ENCODE data around the gene HNRNPDL. TPM values are rescaled to one million over a fixed set of nuclear protein-coding genes. Genes with fewer than 3 reads are reported as not detected.

Gene HNRNPDL
- total RNA-seq, 1 experiment from 2014 or later: 346 TPM

DNA sequence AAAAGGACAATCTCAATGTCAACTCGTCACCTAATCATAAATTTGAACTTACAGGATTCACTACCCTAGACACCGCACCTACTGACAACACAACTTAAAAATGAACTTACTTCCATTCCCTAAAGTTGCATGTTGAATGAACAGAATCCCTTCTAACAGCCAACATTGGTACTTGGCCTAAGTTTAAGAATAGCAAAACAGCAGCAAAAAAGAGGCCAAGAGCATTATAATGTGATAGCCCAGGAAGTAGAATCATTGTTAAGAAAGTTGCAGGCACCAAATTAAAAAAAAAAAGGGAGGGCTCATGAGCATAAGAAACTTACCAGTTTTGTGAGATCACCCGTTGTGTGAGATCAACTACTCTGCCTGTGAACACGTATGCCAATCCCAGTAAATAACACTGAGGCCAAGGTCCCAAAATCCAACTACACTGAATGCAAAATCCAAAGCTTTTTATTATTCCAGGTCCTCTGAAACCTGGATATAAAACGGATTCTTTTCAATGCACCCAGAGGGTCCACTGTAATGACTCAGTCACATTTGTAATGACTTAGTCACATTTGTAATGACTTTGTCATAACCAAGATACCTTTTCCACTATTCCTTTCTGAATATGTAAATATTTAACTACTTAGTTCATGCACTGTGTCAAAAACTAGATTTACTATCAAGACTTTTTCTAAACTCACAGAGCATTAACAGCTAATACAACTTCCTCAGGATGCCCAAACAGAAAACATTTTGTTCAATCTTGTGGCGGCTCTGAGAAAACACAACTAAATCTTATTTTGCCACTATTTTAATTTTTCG lies 6.8 kb downstream of the HNRNPDL start:
- ChIA-PET POLR2A (interaction anchor here (1.4 to 1.6 kb wide), 2 partner anchors 43 to 49 kb away, joined by 3 read pairs; partner anchors contain the start of gene HNRNPD), CTCF (no interaction called here)
- Mint-ChIP-seq H3K4me3 (no peak overlapping the region), H3K27ac (peak overlapping the region; percentile 43), H3K4me1 (peaks cover 31% of the 10 kb centered on the region), H3K36me3 (peaks cover 51% of the 10 kb centered on the region), H3K27me3 (ENCODE audit: low read depth) (no peaks in the 10 kb centered on the region; the same call in 1 of the 2 replicates), H3K9me3 (no peaks in the 10 kb centered on the region)
- peak; percentile 10; the same call in 1 of the 2 replicates for ATAC-seq
- no peak for DNase-seq (ENCODE audit: low spot score)
- TF ChIP-seq SOX15 (CRISPR knock-in tag; IDR thresholded peaks at IDR 0.05) (no peak), GABPB1 (CRISPR knock-in tag; IDR thresholded peaks at IDR 0.05) (no peak), SMAD3 (CRISPR knock-in tag; IDR thresholded peaks at IDR 0.05; ENCODE audit: borderline replicate concordance) (no peak), GTF2I (CRISPR knock-in tag; conservative IDR thresholded peaks at IDR 0.05) (0 out of 2 replicates have a peak, but pooled peaks have one; percentile 3), ZNF219 (CRISPR knock-in tag; IDR thresholded peaks at IDR 0.05; ENCODE audit: borderline replicate concordance) (no peak), ESRRA (CRISPR knock-in tag; IDR thresholded peaks at IDR 0.05; ENCODE audit: borderline replicate concordance) (no peak), PRRX2 (CRISPR knock-in tag; IDR thresholded peaks at IDR 0.05) (peak; percentile 97), ZNF423 (CRISPR knock-in tag; IDR thresholded peaks at IDR 0.05) (no peak), NR3C1 (CRISPR knock-in tag; conservative IDR thresholded peaks at IDR 0.05; ENCODE audit: low read depth) (no peak), MXD4 (CRISPR knock-in tag; IDR thresholded peaks at IDR 0.05; ENCODE audit: borderline replicate concordance) (no peak), NFATC4 (CRISPR knock-in tag; IDR thresholded peaks at IDR 0.05) (peak; percentile 85), ZNF396 (CRISPR knock-in tag; IDR thresholded peaks at IDR 0.05; ENCODE audit: borderline replicate concordance) (no peak), ZNF317 (CRISPR knock-in tag; IDR thresholded peaks at IDR 0.05; ENCODE audit: borderline replicate concordance, low read depth) (no peak), EMX1 (CRISPR knock-in tag; IDR thresholded peaks at IDR 0.05) (peak; percentile 90), ZNF671 (CRISPR knock-in tag; IDR thresholded peaks at IDR 0.05) (peak; percentile 94)
- TF ChIP-seq, protein P1, sequence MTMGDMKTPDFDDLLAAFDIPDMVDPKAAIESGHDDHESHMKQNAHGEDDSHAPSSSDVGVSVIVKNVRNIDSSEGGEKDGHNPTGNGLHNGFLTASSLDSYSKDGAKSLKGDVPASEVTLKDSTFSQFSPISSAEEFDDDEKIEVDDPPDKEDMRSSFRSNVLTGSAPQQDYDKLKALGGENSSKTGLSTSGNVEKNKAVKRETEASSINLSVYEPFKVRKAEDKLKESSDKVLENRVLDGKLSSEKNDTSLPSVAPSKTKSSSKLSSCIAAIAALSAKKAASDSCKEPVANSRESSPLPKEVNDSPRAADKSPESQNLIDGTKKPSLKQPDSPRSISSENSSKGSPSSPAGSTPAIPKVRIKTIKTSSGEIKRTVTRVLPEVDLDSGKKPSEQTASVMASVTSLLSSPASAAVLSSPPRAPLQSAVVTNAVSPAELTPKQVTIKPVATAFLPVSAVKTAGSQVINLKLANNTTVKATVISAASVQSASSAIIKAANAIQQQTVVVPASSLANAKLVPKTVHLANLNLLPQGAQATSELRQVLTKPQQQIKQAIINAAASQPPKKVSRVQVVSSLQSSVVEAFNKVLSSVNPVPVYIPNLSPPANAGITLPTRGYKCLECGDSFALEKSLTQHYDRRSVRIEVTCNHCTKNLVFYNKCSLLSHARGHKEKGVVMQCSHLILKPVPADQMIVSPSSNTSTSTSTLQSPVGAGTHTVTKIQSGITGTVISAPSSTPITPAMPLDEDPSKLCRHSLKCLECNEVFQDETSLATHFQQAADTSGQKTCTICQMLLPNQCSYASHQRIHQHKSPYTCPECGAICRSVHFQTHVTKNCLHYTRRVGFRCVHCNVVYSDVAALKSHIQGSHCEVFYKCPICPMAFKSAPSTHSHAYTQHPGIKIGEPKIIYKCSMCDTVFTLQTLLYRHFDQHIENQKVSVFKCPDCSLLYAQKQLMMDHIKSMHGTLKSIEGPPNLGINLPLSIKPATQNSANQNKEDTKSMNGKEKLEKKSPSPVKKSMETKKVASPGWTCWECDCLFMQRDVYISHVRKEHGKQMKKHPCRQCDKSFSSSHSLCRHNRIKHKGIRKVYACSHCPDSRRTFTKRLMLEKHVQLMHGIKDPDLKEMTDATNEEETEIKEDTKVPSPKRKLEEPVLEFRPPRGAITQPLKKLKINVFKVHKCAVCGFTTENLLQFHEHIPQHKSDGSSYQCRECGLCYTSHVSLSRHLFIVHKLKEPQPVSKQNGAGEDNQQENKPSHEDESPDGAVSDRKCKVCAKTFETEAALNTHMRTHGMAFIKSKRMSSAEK (CRISPR knock-in tag; IDR thresholded peaks at IDR 0.05; ENCODE audit: borderline replicate concordance): peak; percentile 92; the same call in 1 of the 2 replicates
- TF ChIP-seq, protein P2, sequence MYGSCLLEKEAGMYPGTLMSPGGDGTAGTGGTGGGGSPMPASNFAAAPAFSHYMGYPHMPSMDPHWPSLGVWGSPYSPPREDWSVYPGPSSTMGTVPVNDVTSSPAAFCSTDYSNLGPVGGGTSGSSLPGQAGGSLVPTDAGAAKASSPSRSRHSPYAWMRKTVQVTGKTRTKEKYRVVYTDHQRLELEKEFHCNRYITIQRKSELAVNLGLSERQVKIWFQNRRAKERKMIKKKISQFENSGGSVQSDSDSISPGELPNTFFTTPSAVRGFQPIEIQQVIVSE (CRISPR knock-in tag; IDR thresholded peaks at IDR 0.05; ENCODE audit: borderline replicate concordance): peak; percentile 62; the same call in 1 of the 2 replicates
- TF ChIP-seq, protein P3, sequence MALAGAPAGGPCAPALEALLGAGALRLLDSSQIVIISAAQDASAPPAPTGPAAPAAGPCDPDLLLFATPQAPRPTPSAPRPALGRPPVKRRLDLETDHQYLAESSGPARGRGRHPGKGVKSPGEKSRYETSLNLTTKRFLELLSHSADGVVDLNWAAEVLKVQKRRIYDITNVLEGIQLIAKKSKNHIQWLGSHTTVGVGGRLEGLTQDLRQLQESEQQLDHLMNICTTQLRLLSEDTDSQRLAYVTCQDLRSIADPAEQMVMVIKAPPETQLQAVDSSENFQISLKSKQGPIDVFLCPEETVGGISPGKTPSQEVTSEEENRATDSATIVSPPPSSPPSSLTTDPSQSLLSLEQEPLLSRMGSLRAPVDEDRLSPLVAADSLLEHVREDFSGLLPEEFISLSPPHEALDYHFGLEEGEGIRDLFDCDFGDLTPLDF (CRISPR knock-in tag; IDR thresholded peaks at IDR 0.05): no peak
- TF ChIP-seq, protein P4, sequence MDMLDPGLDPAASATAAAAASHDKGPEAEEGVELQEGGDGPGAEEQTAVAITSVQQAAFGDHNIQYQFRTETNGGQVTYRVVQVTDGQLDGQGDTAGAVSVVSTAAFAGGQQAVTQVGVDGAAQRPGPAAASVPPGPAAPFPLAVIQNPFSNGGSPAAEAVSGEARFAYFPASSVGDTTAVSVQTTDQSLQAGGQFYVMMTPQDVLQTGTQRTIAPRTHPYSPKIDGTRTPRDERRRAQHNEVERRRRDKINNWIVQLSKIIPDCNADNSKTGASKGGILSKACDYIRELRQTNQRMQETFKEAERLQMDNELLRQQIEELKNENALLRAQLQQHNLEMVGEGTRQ (CRISPR knock-in tag; IDR thresholded peaks at IDR 0.05): no peak
- TF ChIP-seq, protein P5, sequence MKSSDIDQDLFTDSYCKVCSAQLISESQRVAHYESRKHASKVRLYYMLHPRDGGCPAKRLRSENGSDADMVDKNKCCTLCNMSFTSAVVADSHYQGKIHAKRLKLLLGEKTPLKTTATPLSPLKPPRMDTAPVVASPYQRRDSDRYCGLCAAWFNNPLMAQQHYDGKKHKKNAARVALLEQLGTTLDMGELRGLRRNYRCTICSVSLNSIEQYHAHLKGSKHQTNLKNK (CRISPR knock-in tag; IDR thresholded peaks at IDR 0.05): peak; percentile 27; the same call in 1 of the 2 replicates
- TF ChIP-seq, protein P6, sequence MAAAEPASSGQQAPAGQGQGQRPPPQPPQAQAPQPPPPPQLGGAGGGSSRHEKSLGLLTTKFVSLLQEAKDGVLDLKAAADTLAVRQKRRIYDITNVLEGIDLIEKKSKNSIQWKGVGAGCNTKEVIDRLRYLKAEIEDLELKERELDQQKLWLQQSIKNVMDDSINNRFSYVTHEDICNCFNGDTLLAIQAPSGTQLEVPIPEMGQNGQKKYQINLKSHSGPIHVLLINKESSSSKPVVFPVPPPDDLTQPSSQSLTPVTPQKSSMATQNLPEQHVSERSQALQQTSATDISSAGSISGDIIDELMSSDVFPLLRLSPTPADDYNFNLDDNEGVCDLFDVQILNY (CRISPR knock-in tag; IDR thresholded peaks at IDR 0.05): no peak
- TF ChIP-seq, protein P7, sequence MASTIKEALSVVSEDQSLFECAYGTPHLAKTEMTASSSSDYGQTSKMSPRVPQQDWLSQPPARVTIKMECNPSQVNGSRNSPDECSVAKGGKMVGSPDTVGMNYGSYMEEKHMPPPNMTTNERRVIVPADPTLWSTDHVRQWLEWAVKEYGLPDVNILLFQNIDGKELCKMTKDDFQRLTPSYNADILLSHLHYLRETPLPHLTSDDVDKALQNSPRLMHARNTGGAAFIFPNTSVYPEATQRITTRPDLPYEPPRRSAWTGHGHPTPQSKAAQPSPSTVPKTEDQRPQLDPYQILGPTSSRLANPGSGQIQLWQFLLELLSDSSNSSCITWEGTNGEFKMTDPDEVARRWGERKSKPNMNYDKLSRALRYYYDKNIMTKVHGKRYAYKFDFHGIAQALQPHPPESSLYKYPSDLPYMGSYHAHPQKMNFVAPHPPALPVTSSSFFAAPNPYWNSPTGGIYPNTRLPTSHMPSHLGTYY (CRISPR knock-in tag; IDR thresholded peaks at IDR 0.05): peak; percentile 94
- TF ChIP-seq, protein P8, sequence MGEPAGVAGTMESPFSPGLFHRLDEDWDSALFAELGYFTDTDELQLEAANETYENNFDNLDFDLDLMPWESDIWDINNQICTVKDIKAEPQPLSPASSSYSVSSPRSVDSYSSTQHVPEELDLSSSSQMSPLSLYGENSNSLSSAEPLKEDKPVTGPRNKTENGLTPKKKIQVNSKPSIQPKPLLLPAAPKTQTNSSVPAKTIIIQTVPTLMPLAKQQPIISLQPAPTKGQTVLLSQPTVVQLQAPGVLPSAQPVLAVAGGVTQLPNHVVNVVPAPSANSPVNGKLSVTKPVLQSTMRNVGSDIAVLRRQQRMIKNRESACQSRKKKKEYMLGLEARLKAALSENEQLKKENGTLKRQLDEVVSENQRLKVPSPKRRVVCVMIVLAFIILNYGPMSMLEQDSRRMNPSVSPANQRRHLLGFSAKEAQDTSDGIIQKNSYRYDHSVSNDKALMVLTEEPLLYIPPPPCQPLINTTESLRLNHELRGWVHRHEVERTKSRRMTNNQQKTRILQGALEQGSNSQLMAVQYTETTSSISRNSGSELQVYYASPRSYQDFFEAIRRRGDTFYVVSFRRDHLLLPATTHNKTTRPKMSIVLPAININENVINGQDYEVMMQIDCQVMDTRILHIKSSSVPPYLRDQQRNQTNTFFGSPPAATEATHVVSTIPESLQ (CRISPR knock-in tag; IDR thresholded peaks at IDR 0.05): no peak
- TF ChIP-seq, protein P9, sequence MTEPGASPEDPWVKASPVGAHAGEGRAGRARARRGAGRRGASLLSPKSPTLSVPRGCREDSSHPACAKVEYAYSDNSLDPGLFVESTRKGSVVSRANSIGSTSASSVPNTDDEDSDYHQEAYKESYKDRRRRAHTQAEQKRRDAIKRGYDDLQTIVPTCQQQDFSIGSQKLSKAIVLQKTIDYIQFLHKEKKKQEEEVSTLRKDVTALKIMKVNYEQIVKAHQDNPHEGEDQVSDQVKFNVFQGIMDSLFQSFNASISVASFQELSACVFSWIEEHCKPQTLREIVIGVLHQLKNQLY (CRISPR knock-in tag; IDR thresholded peaks at IDR 0.05): no peak

All from WTC11 (cell line).